GM23338 (cell line): ENCODE results near the gene ID2. TPM values are rescaled to one million over a fixed set of nuclear protein-coding genes. Genes with fewer than 3 reads are reported as not detected.

Experiments
- ATAC-seq: fragments of 200-7000 bp; cut with Tn5 transposase; 3 replicates; pipeline ENCODE4 v1.9.1; 2020
- DNase-seq: peaks from one replicate; pipeline ENCODE4 v3.0.0-alpha.2; 2015; ENCODE audit warnings: low spot score
- H2AFZ ChIP-seq: fragments of 200-600 bp; sonication (generic); 2 replicates; pipeline ENCODE4 v1.8.0; 2016; ENCODE audit warnings: antibody characterized with exemption, mild to moderate bottlenecking, moderate library complexity
- H3F3A ChIP-seq: fragments of 200-600 bp; sonication (generic); replicated peaks from 2 replicates; pipeline ENCODE4 v1.8.0; 2017; ENCODE audit warnings: antibody characterized with exemption, mixed run types, low read depth
- H3K27ac ChIP-seq: fragments of 200-600 bp; sonication (generic); 2 replicates; pipeline ENCODE4 v1.6.1; 2016; ENCODE audit warnings: low read depth
- H3K27me3 ChIP-seq: fragments of 200-600 bp; sonication (generic); 2 replicates; pipeline ENCODE4 v1.8.0; 2016; ENCODE audit warnings: mild to moderate bottlenecking, mixed run types, moderate library complexity; ENCODE audit not compliant: insufficient read depth
- H3K36me3 ChIP-seq: fragments of 200-600 bp; sonication (generic); 2 replicates; pipeline ENCODE4 v1.8.0; 2016; ENCODE audit warnings: mild to moderate bottlenecking; ENCODE audit not compliant: insufficient read depth
- H3K4me1 ChIP-seq: fragments of 200-600 bp; sonication (generic); 2 replicates; pipeline ENCODE4 v1.8.0; 2016; ENCODE audit warnings: mild to moderate bottlenecking, moderate library complexity; ENCODE audit not compliant: insufficient read depth
- H3K4me2 ChIP-seq: fragments of 200-600 bp; sonication (generic); 2 replicates; pipeline ENCODE4 v1.7.1; 2017; ENCODE audit warnings: mixed run types
- H3K4me3 ChIP-seq: fragments of 200-600 bp; sonication (generic); 2 replicates; pipeline ENCODE4 v1.6.1; 2016; ENCODE audit warnings: mixed run types
- H3K79me2 ChIP-seq: fragments of 200-600 bp; sonication (generic); replicated peaks from 2 replicates; pipeline ENCODE4 v1.8.0; 2017; ENCODE audit warnings: mild to moderate bottlenecking; ENCODE audit not compliant: insufficient read depth
- H3K9me2 ChIP-seq: fragments of 200-600 bp; sonication (generic); 2 replicates; pipeline ENCODE4 v1.8.0; 2017; ENCODE audit not compliant: insufficient read depth
- H4K20me1 ChIP-seq: fragments of 200-600 bp; sonication (generic); replicated peaks from 2 replicates; pipeline ENCODE4 v1.8.0; 2017; ENCODE audit warnings: mild to moderate bottlenecking; ENCODE audit not compliant: insufficient read depth
- H3K27ac Mint-ChIP-seq: 2 replicates; pipeline ENCODE4 v1.8.0; 2020; ENCODE audit warnings: inconsistent platforms, mild to moderate bottlenecking, moderate library complexity, mixed read lengths
- H3K27me3 Mint-ChIP-seq: 3 replicates; pipeline ENCODE4 v1.8.0; 2022; ENCODE audit warnings: low read depth, mild to moderate bottlenecking, moderate library complexity, mixed read lengths, inconsistent platforms; ENCODE audit not compliant: insufficient read depth, poor library complexity
- H3K36me3 Mint-ChIP-seq: 3 replicates; pipeline ENCODE4 v1.8.0; 2021; ENCODE audit warnings: low read depth, mild to moderate bottlenecking, inconsistent platforms, moderate library complexity, mixed read lengths
- H3K4me1 Mint-ChIP-seq: 3 replicates; pipeline ENCODE4 v1.8.0; 2020; ENCODE audit warnings: mild to moderate bottlenecking, inconsistent platforms, mixed read lengths
- H3K4me3 Mint-ChIP-seq: 3 replicates; pipeline ENCODE4 v1.8.0; 2021; ENCODE audit warnings: moderate library complexity, mild to moderate bottlenecking, inconsistent platforms, mixed read lengths
- H3K9me3 Mint-ChIP-seq: 3 replicates; pipeline ENCODE4 v1.8.0; 2020; ENCODE audit warnings: moderate library complexity, mild to moderate bottlenecking, inconsistent platforms, mixed read lengths
- CTCF ChIP-seq, 2 experiments: fragments of 200-600 bp in 1 of 2; sonication (generic) in 1 of 2; conservative IDR thresholded peaks; 2 replicates each; pipeline versions ENCODE4 v1.5.1 to v1.6.1; 2016 to 2017; ENCODE audit warnings: antibody characterized with exemption in 2 of 2, low read depth in 2 of 2, mild to moderate bottlenecking in 2 of 2, moderate library complexity in 1 of 2
- EZH2 ChIP-seq: fragments of 200-600 bp; sonication (generic); IDR thresholded peaks from one replicate; pipeline ENCODE4 v1.8.0; 2017; ENCODE audit warnings: antibody characterized with exemption, mild to moderate bottlenecking, low read depth; ENCODE audit not compliant: unreplicated experiment
- EZH2phosphoT487 ChIP-seq: fragments of 200-600 bp; sonication (generic); IDR thresholded peaks from one replicate; pipeline ENCODE4 v1.8.1; 2018; ENCODE audit warnings: antibody characterized with exemption; ENCODE audit not compliant: unreplicated experiment
- JUNB ChIP-seq: IDR thresholded peaks from one replicate; pipeline ENCODE4 v1.6.1; 2016; ENCODE audit warnings: antibody characterized with exemption; ENCODE audit not compliant: unreplicated experiment
- NANOG ChIP-seq: IDR thresholded peaks from 2 replicates; pipeline ENCODE4 v1.6.1; 2016; ENCODE audit warnings: antibody characterized with exemption, borderline replicate concordance
- REST ChIP-seq: IDR thresholded peaks from one replicate; pipeline ENCODE4 v1.6.1; 2018; ENCODE audit warnings: antibody characterized with exemption; ENCODE audit not compliant: unreplicated experiment
- STAT1 ChIP-seq: IDR thresholded peaks from one replicate; pipeline ENCODE4 v1.6.1; 2016; ENCODE audit warnings: antibody characterized with exemption; ENCODE audit not compliant: unreplicated experiment
- ZNF114 ChIP-seq: fragments of 250-450 bp; sonication (Bioruptor Pico); IDR thresholded peaks from 2 replicates; pipeline ENCODE4 v1.5.0; 2020; ENCODE audit warnings: mild to moderate bottlenecking, moderate library complexity
- ZNF331 ChIP-seq: fragments of 250-450 bp; sonication (Bioruptor Pico); IDR thresholded peaks from 2 replicates; pipeline ENCODE4 v1.5.0; 2020; ENCODE audit warnings: low read depth, mild to moderate bottlenecking, moderate library complexity
- ZNF462 ChIP-seq: fragments of 250-450 bp; sonication (Bioruptor Pico); IDR thresholded peaks from 2 replicates; pipeline ENCODE4 v1.5.0; 2020; ENCODE audit warnings: mild to moderate bottlenecking, moderate library complexity
- polyA plus RNA-seq: library from polyadenylated mRNA; unstranded; fragments of >200 nt; fragmentation: Nextera tagmentation; extraction: Ambion mirVana; gene quantifications from 2 replicates; pipeline ENCODE4 v1.2.1, GENCODE V29; 2016
- total RNA-seq: library from RNA; depleted of rRNA; stranded (reverse); fragments of >200 nt; shearing (Covaris generic); gene quantifications from 2 replicates; pipeline ENCODE4 v1.2.3, GENCODE V29; 2014

The ID2 gene
- total and polyA plus RNA-seq, 2 experiments from 2014 or later = 87.0 to 110 TPM

GRCh38 chr2:8649718-8650117, 32.1 kb upstream of the ID2 start:
- no peak overlapping the region for H3K27ac Mint-ChIP-seq
- H3K4me2 ChIP-seq = no peak overlapping the region
- no peaks in the 10 kb centered on the region for H3K4me1 Mint-ChIP-seq
- ATAC-seq = no peak
- H4K20me1 ChIP-seq = no peaks in the 10 kb centered on the region
- H3K4me3 ChIP-seq = no peak overlapping the region
- no peaks in the 10 kb centered on the region for H3K27me3 ChIP-seq
- no peaks in the 10 kb centered on the region for H3K79me2 ChIP-seq
- TF ChIP-seq ZNF114 (CRISPR knock-in tag) (no peak), EZH2 (no peak), CTCF (conservative IDR thresholded peaks at IDR 0.05; ENCODE audit: low read depth in 2 of 2) (no peak), ZNF462 (CRISPR knock-in tag) (no peak), JUNB (no peak), NANOG (no peak), ZNF331 (no peak), EZH2phosphoT487 (no peak), REST (no peak), STAT1 (no peak)
- DNase-seq = no peak
- H3K4me1 ChIP-seq = no peaks in the 10 kb centered on the region
- H3K4me3 Mint-ChIP-seq = no peak overlapping the region
- H3F3A ChIP-seq = no peaks in the 10 kb centered on the region
- peaks cover 20% of the 10 kb centered on the region for H3K36me3 Mint-ChIP-seq
- H3K27me3 Mint-ChIP-seq = peaks cover 3% of the 10 kb centered on the region
- peaks cover 26% of the 10 kb centered on the region for H3K9me3 Mint-ChIP-seq
- no peak overlapping the region for H3K27ac ChIP-seq
- H3K36me3 ChIP-seq = no peaks in the 10 kb centered on the region
- no peaks in the 10 kb centered on the region for H3K9me2 ChIP-seq
- H2AFZ ChIP-seq = no peak overlapping the region
